ENCODE measurements around the gene REPS1. TPM values are rescaled to one million over a fixed set of nuclear protein-coding genes. Genes with fewer than 3 reads are reported as not detected.

REPS1 gene
- total and polyA plus RNA-seq, 2 of the 13 experiments (the other 11 are each of a cell fraction or from before 2014, with no cell fraction given): 36.4 to 38.3 TPM

DNA sequence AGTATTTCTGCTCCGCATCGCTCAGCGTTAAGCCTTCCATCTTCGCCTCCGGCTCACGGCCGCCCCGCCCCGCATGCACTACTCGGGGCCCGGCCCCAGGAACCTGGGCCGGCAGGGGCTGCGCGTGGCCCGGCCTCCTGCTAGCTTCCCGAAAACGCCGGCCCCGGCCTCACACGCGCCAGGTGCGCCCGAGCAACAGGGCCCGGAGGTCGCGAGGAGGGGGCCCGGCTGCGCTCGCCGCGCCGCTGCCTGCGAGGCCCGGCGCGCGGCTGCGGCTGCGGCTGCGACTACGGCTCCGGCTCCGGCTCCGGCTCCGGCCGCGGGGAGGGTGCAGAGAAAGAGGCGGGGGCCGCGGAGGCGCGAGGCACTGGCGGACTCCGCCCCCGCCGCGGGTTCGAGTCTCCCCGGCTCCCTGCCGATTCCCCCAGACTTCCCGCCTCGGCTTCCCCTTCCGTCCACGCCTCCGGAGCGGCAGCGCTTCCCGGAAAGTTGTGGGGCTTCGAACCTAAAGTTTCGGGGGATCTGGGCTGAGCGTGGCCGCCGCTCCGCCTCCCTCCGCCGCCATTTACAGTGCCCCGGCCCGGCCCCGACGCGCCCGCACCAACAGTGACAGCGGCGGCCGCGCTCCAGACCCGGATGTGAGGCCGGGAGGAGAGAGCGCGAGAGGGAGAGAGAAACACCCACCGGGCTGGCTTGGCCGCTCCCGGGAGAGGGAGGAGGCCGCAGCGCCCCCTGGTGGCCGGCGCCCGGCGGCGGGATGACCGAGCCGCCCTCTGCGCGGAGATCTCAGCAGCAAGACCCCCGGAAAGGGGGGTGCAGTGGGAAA lies at the start of gene REPS1 (continued):
- TF ChIP-seq SRSF4 (IDR thresholded peaks at IDR 0.05; ENCODE audit: low read depth, low read length, poor library complexity, severe bottlenecking) (no peak), ZNF629 (CRISPR knock-in tag; conservative IDR thresholded peaks at IDR 0.05) (no peak; the same call in 1 of the 2 replicates), ZNF550 (CRISPR knock-in tag; IDR thresholded peaks at IDR 0.05; ENCODE audit: borderline replicate concordance) (0 out of 2 replicates have a peak, but pooled peaks have one; percentile 77), SALL2 (CRISPR knock-in tag; IDR thresholded peaks at IDR 0.05) (peak; percentile 89), ZNF296 (CRISPR knock-in tag; conservative IDR thresholded peaks at IDR 0.05) (no peak), ERF (CRISPR knock-in tag; IDR thresholded peaks at IDR 0.05) (peak; percentile 93), ZC3H13 (CRISPR knock-in tag; IDR thresholded peaks at IDR 0.05) (0 out of 2 replicates have a peak, but pooled peaks have one; percentile 66), ZNF7 (CRISPR knock-in tag; IDR thresholded peaks at IDR 0.05) (no peak; the same call in 1 of the 2 replicates), NR2F6 (IDR thresholded peaks at IDR 0.05) (no peak), NR2F6 (CRISPR knock-in tag; IDR thresholded peaks at IDR 0.05) (peak; percentile 66; the same call in 1 of the 2 replicates)
- TF ChIP-seq, protein P1, sequence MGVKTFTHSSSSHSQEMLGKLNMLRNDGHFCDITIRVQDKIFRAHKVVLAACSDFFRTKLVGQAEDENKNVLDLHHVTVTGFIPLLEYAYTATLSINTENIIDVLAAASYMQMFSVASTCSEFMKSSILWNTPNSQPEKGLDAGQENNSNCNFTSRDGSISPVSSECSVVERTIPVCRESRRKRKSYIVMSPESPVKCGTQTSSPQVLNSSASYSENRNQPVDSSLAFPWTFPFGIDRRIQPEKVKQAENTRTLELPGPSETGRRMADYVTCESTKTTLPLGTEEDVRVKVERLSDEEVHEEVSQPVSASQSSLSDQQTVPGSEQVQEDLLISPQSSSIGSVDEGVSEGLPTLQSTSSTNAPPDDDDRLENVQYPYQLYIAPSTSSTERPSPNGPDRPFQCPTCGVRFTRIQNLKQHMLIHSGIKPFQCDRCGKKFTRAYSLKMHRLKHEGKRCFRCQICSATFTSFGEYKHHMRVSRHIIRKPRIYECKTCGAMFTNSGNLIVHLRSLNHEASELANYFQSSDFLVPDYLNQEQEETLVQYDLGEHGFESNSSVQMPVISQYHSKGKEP (CRISPR knock-in tag; IDR thresholded peaks at IDR 0.05): no peak; the same call in 1 of the 2 replicates
- TF ChIP-seq, protein P2, sequence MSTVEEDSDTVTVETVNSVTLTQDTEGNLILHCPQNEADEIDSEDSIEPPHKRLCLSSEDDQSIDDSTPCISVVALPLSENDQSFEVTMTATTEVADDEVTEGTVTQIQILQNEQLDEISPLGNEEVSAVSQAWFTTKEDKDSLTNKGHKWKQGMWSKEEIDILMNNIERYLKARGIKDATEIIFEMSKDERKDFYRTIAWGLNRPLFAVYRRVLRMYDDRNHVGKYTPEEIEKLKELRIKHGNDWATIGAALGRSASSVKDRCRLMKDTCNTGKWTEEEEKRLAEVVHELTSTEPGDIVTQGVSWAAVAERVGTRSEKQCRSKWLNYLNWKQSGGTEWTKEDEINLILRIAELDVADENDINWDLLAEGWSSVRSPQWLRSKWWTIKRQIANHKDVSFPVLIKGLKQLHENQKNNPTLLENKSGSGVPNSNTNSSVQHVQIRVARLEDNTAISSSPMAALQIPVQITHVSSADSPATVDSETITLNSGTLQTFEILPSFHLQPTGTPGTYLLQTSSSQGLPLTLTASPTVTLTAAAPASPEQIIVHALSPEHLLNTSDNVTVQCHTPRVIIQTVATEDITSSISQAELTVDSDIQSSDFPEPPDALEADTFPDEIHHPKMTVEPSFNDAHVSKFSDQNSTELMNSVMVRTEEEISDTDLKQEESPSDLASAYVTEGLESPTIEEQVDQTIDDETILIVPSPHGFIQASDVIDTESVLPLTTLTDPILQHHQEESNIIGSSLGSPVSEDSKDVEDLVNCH (CRISPR knock-in tag; IDR thresholded peaks at IDR 0.05): peak; percentile 93; the same call in 1 of the 2 replicates
- TF ChIP-seq, protein P3, sequence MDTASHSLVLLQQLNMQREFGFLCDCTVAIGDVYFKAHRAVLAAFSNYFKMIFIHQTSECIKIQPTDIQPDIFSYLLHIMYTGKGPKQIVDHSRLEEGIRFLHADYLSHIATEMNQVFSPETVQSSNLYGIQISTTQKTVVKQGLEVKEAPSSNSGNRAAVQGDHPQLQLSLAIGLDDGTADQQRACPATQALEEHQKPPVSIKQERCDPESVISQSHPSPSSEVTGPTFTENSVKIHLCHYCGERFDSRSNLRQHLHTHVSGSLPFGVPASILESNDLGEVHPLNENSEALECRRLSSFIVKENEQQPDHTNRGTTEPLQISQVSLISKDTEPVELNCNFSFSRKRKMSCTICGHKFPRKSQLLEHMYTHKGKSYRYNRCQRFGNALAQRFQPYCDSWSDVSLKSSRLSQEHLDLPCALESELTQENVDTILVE (CRISPR knock-in tag; IDR thresholded peaks at IDR 0.05): peak; percentile 88
- TF ChIP-seq, protein P4, sequence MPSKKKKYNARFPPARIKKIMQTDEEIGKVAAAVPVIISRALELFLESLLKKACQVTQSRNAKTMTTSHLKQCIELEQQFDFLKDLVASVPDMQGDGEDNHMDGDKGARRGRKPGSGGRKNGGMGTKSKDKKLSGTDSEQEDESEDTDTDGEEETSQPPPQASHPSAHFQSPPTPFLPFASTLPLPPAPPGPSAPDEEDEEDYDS (CRISPR knock-in tag; IDR thresholded peaks at IDR 0.05): peak; percentile 51; the same call in 1 of the 2 replicates
- TF ChIP-seq, protein P5, sequence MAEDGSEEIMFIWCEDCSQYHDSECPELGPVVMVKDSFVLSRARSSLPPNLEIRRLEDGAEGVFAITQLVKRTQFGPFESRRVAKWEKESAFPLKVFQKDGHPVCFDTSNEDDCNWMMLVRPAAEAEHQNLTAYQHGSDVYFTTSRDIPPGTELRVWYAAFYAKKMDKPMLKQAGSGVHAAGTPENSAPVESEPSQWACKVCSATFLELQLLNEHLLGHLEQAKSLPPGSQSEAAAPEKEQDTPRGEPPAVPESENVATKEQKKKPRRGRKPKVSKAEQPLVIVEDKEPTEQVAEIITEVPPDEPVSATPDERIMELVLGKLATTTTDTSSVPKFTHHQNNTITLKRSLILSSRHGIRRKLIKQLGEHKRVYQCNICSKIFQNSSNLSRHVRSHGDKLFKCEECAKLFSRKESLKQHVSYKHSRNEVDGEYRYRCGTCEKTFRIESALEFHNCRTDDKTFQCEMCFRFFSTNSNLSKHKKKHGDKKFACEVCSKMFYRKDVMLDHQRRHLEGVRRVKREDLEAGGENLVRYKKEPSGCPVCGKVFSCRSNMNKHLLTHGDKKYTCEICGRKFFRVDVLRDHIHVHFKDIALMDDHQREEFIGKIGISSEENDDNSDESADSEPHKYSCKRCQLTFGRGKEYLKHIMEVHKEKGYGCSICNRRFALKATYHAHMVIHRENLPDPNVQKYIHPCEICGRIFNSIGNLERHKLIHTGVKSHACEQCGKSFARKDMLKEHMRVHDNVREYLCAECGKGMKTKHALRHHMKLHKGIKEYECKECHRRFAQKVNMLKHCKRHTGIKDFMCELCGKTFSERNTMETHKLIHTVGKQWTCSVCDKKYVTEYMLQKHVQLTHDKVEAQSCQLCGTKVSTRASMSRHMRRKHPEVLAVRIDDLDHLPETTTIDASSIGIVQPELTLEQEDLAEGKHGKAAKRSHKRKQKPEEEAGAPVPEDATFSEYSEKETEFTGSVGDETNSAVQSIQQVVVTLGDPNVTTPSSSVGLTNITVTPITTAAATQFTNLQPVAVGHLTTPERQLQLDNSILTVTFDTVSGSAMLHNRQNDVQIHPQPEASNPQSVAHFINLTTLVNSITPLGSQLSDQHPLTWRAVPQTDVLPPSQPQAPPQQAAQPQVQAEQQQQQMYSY (CRISPR knock-in tag; IDR thresholded peaks at IDR 0.05): peak; percentile 57; the same call in 1 of the 2 replicates
- TF ChIP-seq, protein P6, sequence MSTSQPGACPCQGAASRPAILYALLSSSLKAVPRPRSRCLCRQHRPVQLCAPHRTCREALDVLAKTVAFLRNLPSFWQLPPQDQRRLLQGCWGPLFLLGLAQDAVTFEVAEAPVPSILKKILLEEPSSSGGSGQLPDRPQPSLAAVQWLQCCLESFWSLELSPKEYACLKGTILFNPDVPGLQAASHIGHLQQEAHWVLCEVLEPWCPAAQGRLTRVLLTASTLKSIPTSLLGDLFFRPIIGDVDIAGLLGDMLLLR (CRISPR knock-in tag; IDR thresholded peaks at IDR 0.05): peak; percentile 64
- TF ChIP-seq, protein P7, sequence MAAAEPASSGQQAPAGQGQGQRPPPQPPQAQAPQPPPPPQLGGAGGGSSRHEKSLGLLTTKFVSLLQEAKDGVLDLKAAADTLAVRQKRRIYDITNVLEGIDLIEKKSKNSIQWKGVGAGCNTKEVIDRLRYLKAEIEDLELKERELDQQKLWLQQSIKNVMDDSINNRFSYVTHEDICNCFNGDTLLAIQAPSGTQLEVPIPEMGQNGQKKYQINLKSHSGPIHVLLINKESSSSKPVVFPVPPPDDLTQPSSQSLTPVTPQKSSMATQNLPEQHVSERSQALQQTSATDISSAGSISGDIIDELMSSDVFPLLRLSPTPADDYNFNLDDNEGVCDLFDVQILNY (CRISPR knock-in tag; conservative IDR thresholded peaks at IDR 0.05): peak; percentile 57; the same call in 1 of the 2 replicates
